OCI-LY1 (cell line): ENCODE results near the gene FOXB2.
A peak's percentile ranks its signal among the peaks of the same experiment; 100 is the strongest.

Source experiments
- H2AFZ ChIP-seq: fragments of 200-600 bp; sonication (generic), shearing (Covaris generic); 2 replicates; pipeline ENCODE4 v1.6.0; 2014; ENCODE audit warnings: antibody characterized with exemption, mild to moderate bottlenecking, low read length
- H3F3A ChIP-seq: fragments of 200-600 bp; sonication (generic), shearing (Covaris generic); 2 replicates; pipeline ENCODE4 v1.6.0; 2014; ENCODE audit warnings: mild to moderate bottlenecking, antibody characterized with exemption, low read length, moderate library complexity; ENCODE audit not compliant: insufficient read depth
- H3K27ac ChIP-seq: fragments of 200-600 bp; sonication (generic); 2 replicates; pipeline ENCODE4 v1.5.1; 2014; ENCODE audit warnings: low read length, mixed run types, mild to moderate bottlenecking, low read depth; ENCODE audit not compliant: poor library complexity, severe bottlenecking
- H3K27me3 ChIP-seq: fragments of 200-600 bp; sonication (generic); 2 replicates; pipeline ENCODE4 v1.6.0; 2014; ENCODE audit warnings: antibody characterized with exemption, mild to moderate bottlenecking, low read length, moderate library complexity; ENCODE audit not compliant: insufficient read depth
- H3K36me3 ChIP-seq: fragments of 200-600 bp; sonication (generic); 2 replicates; pipeline ENCODE4 v1.6.1; 2014; ENCODE audit warnings: mild to moderate bottlenecking, antibody characterized with exemption, low read length, moderate library complexity, mixed read lengths; ENCODE audit not compliant: insufficient read depth
- H3K4me1 ChIP-seq: fragments of 200-600 bp; sonication (generic); 2 replicates; pipeline ENCODE4 v1.5.1; 2014; ENCODE audit warnings: mild to moderate bottlenecking, low read length, moderate library complexity; ENCODE audit not compliant: insufficient read depth, severe bottlenecking
- H3K4me2 ChIP-seq: fragments of 200-600 bp; sonication (generic), shearing (Covaris generic); 2 replicates; pipeline ENCODE4 v1.6.1; 2014; ENCODE audit warnings: low read length
- H3K4me3 ChIP-seq: fragments of 200-600 bp; sonication (generic); 2 replicates; pipeline ENCODE4 v1.5.1; 2014; ENCODE audit warnings: low read length, low read depth, mild to moderate bottlenecking, mixed read lengths; ENCODE audit not compliant: poor library complexity, severe bottlenecking
- H3K79me2 ChIP-seq: fragments of 200-600 bp; shearing (Covaris generic); 2 replicates; pipeline ENCODE4 v1.6.1; 2016; ENCODE audit warnings: mixed run types, low read length, mixed read lengths; ENCODE audit not compliant: insufficient read depth
- H3K9ac ChIP-seq: fragments of 200-600 bp; sonication (generic), shearing (Covaris generic); 2 replicates; pipeline ENCODE4 v1.6.1; 2014; ENCODE audit warnings: mild to moderate bottlenecking, low read length, mixed read lengths
- H3K9me2 ChIP-seq: fragments of 200-600 bp; sonication (generic), shearing (Covaris generic); 2 replicates; pipeline ENCODE4 v1.6.1; 2014; ENCODE audit warnings: low read depth, mild to moderate bottlenecking, low read length, mixed read lengths
- H3K9me3 ChIP-seq: fragments of 200-600 bp; shearing (Covaris generic); 2 replicates; pipeline ENCODE4 v1.6.1; 2014; ENCODE audit warnings: low read length, mixed read lengths
- H4K20me1 ChIP-seq: fragments of 200-600 bp; sonication (generic), shearing (Covaris generic); 2 replicates; pipeline ENCODE4 v1.6.0; 2016; ENCODE audit warnings: mild to moderate bottlenecking, low read length; ENCODE audit not compliant: insufficient read depth
- EZH2 ChIP-seq: fragments of 200-600 bp; sonication (generic), shearing (Covaris generic); IDR thresholded peaks from 2 replicates; pipeline ENCODE4 v1.8.0; 2017; ENCODE audit warnings: borderline replicate concordance, mixed run types, mild to moderate bottlenecking, antibody characterized with exemption, low read length, moderate library complexity, mixed read lengths
- TF ChIP-seq, protein P1 (sequence below): fragments of 200-600 bp; sonication (generic), shearing (Covaris generic); IDR thresholded peaks from 2 replicates; pipeline ENCODE4 v1.5.1; 2017; ENCODE audit warnings: mild to moderate bottlenecking, antibody characterized with exemption, low read length, moderate library complexity, mixed read lengths

FOXB2 gene

DNA sequence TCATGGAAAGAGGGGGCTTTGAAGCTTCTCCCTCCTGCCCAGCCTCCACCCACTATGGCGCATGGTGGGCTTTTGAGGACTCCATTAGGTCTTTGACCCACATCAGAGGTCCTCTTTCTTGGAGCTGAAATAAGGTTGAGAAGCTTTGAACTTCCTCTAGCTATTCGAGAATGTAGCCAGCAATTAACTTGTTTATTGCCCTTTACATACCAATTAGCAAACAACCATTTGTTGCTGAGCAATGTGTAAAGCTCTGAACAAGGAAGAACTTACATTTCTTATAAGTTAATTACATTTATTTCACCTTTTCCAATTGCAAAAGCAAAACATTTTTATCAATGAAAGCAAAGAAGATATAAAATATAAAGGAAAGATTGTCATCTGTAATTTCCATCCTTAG is 30.5 kb upstream of the FOXB2 start:
- H3K4me1 ChIP-seq, result no peaks in the 10 kb centered on the region
- no peak overlapping the region for H3K9ac ChIP-seq
- H3K4me3 ChIP-seq, result no peak overlapping the region
- no peaks in the 10 kb centered on the region for H3K79me2 ChIP-seq
- H3K27me3 ChIP-seq, result no peaks in the 10 kb centered on the region
- no peaks in the 10 kb centered on the region for H4K20me1 ChIP-seq
- no peaks in the 10 kb centered on the region for H3K36me3 ChIP-seq
- H3F3A ChIP-seq, result no peaks in the 10 kb centered on the region
- no peaks in the 10 kb centered on the region for H3K9me2 ChIP-seq
- H3K4me2 ChIP-seq, result no peak overlapping the region
- H3K9me3 ChIP-seq, result no peaks in the 10 kb centered on the region
- H3K27ac ChIP-seq, result no peak overlapping the region
- no peak for TF ChIP-seq EZH2
- TF ChIP-seq, protein P1, sequence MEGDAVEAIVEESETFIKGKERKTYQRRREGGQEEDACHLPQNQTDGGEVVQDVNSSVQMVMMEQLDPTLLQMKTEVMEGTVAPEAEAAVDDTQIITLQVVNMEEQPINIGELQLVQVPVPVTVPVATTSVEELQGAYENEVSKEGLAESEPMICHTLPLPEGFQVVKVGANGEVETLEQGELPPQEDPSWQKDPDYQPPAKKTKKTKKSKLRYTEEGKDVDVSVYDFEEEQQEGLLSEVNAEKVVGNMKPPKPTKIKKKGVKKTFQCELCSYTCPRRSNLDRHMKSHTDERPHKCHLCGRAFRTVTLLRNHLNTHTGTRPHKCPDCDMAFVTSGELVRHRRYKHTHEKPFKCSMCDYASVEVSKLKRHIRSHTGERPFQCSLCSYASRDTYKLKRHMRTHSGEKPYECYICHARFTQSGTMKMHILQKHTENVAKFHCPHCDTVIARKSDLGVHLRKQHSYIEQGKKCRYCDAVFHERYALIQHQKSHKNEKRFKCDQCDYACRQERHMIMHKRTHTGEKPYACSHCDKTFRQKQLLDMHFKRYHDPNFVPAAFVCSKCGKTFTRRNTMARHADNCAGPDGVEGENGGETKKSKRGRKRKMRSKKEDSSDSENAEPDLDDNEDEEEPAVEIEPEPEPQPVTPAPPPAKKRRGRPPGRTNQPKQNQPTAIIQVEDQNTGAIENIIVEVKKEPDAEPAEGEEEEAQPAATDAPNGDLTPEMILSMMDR, result no peak
- H2AFZ ChIP-seq, result no peak overlapping the region

DNA sequence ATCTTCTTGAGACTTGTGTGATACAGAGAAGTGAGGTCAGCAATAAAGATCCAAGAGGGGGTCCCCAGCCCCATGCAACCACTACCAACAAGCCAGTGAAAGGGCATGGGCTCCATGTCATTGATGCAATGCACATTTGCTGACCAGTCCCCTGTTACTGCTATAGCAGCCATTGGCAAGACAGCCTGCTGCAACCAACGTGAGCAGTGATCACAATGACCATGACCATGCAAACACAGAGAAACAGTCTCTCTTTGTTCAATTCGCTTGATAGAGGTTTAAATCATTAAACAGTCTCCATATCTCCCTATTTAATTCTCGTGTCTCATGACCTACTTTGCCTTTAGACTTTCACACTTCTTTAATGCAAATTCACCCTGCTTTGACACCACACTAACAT is 30.0 kb upstream of the FOXB2 start:
- Histone ChIP-seq H3K36me3 (no peaks in the 10 kb centered on the region), H3K79me2 (no peaks in the 10 kb centered on the region), H3K27ac (no peak overlapping the region), H3K4me3 (no peak overlapping the region), H3K4me2 (no peak overlapping the region), H2AFZ (no peak overlapping the region), H3K27me3 (no peaks in the 10 kb centered on the region), H3K9me2 (no peaks in the 10 kb centered on the region), H4K20me1 (no peaks in the 10 kb centered on the region), H3K9me3 (no peaks in the 10 kb centered on the region), H3K9ac (no peak overlapping the region), H3K4me1 (no peaks in the 10 kb centered on the region), H3F3A (no peaks in the 10 kb centered on the region)
- TF ChIP-seq, protein P1, result no peak
- no peak for TF ChIP-seq EZH2

DNA sequence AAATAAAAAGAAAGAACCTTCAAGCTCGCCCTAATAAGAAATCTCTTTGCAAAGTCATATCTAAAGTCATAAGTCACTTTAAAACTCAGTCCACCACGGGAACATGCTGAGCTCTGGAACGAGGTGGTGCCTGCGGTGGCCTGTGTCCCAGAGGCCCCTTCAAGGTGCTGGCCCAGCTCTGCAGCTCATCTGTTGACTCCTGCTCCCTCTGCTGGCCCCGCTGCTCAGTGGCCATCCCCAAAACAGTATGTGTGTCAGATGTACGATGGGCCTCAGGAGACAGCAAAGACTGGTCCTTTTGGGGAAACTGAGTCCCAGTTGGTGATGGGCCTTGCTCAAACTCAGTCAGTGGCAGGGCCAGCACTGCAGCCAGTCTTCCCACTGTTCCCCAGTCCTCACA is 22.8 kb upstream of the FOXB2 start:
- no peak for TF ChIP-seq EZH2
- TF ChIP-seq, protein P1, result peak; percentile 41; the same call in 1 of the 2 replicates
- Histone ChIP-seq H3K27me3 (no peaks in the 10 kb centered on the region), H3K9me3 (no peaks in the 10 kb centered on the region), H3K4me3 (no peak overlapping the region), H4K20me1 (no peaks in the 10 kb centered on the region), H3K4me2 (no peak overlapping the region), H2AFZ (no peak overlapping the region), H3F3A (no peaks in the 10 kb centered on the region), H3K9me2 (no peaks in the 10 kb centered on the region), H3K79me2 (no peaks in the 10 kb centered on the region), H3K9ac (no peak overlapping the region), H3K36me3 (no peaks in the 10 kb centered on the region), H3K27ac (no peak overlapping the region), H3K4me1 (no peaks in the 10 kb centered on the region)
